Fibroblast of the aortic adventitia (primary cell): ENCODE data around the gene OR5AS1. TPM values are rescaled to one million over a fixed set of nuclear protein-coding genes. Genes with fewer than 3 reads are reported as not detected.
"Not testable (repeated sequence)": the region's sequence is repeated elsewhere in the genome, so short reads cannot be mapped to it uniquely, and the experiment has no call there.

ENCODE experiments used
- DNase-seq: peaks from one replicate; pipeline ENCODE4 v3.0.0-alpha.2; 2010; ENCODE audit warnings: low read depth
- H3K4me3 ChIP-seq: 2 replicates; pipeline ENCODE4 v1.5.1; 2011; ENCODE audit warnings: low read depth, mild to moderate bottlenecking, control low read depth, low read length, moderate library complexity
- total RNA-seq: library from RNA; depleted of rRNA; stranded (reverse); fragments of >200 nt; gene quantifications from 2 replicates; pipeline ENCODE4 v1.2.3, GENCODE V29; 2012; ENCODE audit warnings: low replicate concordance
- TF ChIP-seq, protein P1 (sequence below): IDR thresholded peaks from 2 replicates; pipeline ENCODE4 v1.5.1; 2011; ENCODE audit warnings: mild to moderate bottlenecking, low read length, control low read depth, inconsistent platforms; ENCODE audit not compliant: insufficient read depth

OR5AS1 gene
- not detected in 2 replicates for total RNA-seq

DNA sequence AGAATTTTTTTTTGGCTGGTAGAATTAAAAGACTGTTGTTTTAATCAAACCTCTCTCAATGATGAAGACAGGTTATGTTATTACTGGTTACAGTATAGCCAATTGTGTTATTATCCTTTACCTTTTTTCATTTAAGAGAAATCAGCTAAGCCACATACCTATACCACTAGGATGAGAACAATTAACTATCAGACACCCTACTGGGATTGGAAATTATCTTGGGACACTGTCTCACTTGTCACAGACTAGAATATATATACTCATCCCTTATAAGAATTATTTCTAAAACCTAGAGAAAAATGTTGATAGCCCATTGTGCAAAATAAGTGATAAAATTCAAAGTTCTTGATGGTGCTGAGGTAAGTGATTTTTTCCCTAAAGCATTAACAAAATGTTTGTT is at the start of gene OR5AS1:
TSS of gene OR5AS1 (plus strand) at position 301 of the 400 bp plus-strand sequence. CDS start 2,765 bp downstream, outside the sequence.
- DNase-seq, result no peak
- TF ChIP-seq, protein P1, sequence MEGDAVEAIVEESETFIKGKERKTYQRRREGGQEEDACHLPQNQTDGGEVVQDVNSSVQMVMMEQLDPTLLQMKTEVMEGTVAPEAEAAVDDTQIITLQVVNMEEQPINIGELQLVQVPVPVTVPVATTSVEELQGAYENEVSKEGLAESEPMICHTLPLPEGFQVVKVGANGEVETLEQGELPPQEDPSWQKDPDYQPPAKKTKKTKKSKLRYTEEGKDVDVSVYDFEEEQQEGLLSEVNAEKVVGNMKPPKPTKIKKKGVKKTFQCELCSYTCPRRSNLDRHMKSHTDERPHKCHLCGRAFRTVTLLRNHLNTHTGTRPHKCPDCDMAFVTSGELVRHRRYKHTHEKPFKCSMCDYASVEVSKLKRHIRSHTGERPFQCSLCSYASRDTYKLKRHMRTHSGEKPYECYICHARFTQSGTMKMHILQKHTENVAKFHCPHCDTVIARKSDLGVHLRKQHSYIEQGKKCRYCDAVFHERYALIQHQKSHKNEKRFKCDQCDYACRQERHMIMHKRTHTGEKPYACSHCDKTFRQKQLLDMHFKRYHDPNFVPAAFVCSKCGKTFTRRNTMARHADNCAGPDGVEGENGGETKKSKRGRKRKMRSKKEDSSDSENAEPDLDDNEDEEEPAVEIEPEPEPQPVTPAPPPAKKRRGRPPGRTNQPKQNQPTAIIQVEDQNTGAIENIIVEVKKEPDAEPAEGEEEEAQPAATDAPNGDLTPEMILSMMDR, result no peak

DNA sequence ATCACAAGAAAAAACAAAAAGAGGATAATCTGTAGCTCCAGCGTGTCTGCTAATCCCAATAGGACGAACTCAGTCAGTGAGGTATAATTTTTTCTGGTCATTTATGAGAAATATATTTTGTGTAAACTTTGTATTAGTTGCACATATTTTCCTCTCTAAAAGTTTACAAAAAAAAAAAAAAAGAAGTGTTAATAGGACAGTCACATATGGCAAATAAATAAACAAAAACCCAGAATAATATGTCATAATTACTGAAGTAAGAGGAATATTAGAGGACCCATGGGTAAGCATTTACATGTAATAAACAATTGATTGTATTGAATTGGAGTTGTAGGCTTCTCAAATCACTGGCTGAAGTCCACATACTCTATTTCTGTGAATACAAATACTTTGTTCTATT is 32.9 kb upstream of the OR5AS1 start, which contains the start of gene OR5F1:
TSS of gene OR5F1 (minus strand) at position 101 of the 400 bp plus-strand sequence. CDS start at position 101, 0 bp downstream.
- H3K4me3 ChIP-seq, result no peak within 1 kb of the TSS
- no peak for DNase-seq
- TF ChIP-seq, protein P1, result no peak

More for the DNA sequence above, at the start of gene OR5AS1:
- H3K4me3 ChIP-seq, result no peak within 1 kb of the TSS

- TF ChIP-seq, protein P1, result no peak
- no peak for DNase-seq
- no peak overlapping the region for H3K4me3 ChIP-seq
Observed at GRCh38 chr11:56010716-56011115, 16.7 kb upstream of the OR5AS1 start.

GRCh38 chr11:56013805-56014204 is 13.6 kb upstream of the OR5AS1 start:
- TF ChIP-seq, protein P1, result no peak
- no peak for DNase-seq
- no peak overlapping the region for H3K4me3 ChIP-seq

GRCh38 chr11:56045538-56045937 is 18.1 kb downstream of the OR5AS1 start:
- no peak overlapping the region for H3K4me3 ChIP-seq
- no peak for DNase-seq
- TF ChIP-seq, protein P1, result no peak

DNA sequence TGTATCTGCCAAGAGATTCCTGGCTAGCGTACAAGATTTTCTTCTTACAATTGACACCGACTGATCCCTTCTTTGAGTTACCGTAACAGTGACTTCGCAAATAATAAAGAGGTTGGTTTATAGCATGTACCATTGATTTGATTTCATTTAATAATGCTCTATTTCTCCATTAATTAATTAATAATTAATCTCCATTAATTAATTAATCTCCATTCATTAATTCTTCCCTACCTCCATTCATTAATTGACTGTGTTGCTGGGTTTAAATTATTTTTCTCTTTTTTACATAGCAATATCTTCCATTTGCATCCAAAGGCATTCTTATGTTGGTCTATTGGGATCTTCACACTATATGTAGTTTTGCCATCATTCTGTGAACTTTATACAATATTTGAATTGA is 21.0 kb downstream of the OR5AS1 start:
- H3K4me3 ChIP-seq, result no peak overlapping the region
- TF ChIP-seq, protein P1, result no peak
- DNase-seq, result no peak

DNA sequence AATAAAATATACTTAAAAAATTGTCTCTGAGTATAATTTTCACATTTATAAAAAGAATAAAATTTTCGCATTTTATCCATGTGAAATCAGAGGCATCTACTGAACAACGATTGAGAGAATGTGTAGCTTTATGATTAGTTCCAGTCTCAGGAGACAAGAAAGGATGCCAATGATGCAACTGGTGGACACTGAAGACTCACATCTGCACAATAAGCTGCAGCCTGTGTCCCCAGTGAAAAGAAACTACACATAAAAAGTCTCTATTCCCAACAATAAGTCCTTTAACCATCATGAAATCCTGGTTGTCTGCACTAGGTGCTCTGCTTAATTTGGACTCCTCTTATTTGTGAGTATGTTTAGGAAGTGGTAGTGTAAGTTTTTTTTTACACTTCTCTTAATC is 22.0 kb downstream of the OR5AS1 start:
- DNase-seq, result no peak
- no peak overlapping the region for H3K4me3 ChIP-seq
- TF ChIP-seq, protein P1, result no peak

- DNase-seq, H3K4me3 ChIP-seq: not testable (repeated sequence)
Observed at GRCh38 chr11:56056366-56056765, 28.9 kb downstream of the OR5AS1 start.

- H3K4me3 ChIP-seq, DNase-seq: not testable (repeated sequence)
Observed at GRCh38 chr11:56057661-56058237, 30.3 kb downstream of the OR5AS1 start.

GRCh38 chr11:56058260-56058780 is 30.9 kb downstream of the OR5AS1 start:
- not testable (repeated sequence) for H3K4me3 ChIP-seq, DNase-seq
